SK-N-SH treated with all-trans-retinoic acid at 6 μM for 48 hours (cell line): Measurements from ENCODE around the gene RAB3IP.

Source experiments
- ATAC-seq: fragments of 200-7000 bp; cut with Tn5 transposase; 3 replicates; pipeline ENCODE4 v1.9.1; 2020; ENCODE audit warnings: mild to moderate bottlenecking, moderate library complexity
- ARNTL ChIP-seq: fragments of 450-650 bp; formaldehyde crosslinking; IDR thresholded peaks from 2 replicates; pipeline ENCODE4 v1.5.0; 2020; ENCODE audit warnings: low read depth, mild to moderate bottlenecking, moderate library complexity, borderline replicate concordance
- CSDC2 ChIP-seq: fragments of 250-450 bp; sonication (Bioruptor Pico); IDR thresholded peaks from 2 replicates; pipeline ENCODE4 v1.5.0; 2020; ENCODE audit warnings: mild to moderate bottlenecking, moderate library complexity
- ESRRG ChIP-seq: fragments of 250-450 bp; sonication (Bioruptor Pico); IDR thresholded peaks from 2 replicates; pipeline ENCODE4 v1.6.1; 2021; ENCODE audit warnings: mild to moderate bottlenecking
- GLIS3 ChIP-seq: fragments of 250-450 bp; sonication (Bioruptor Pico); IDR thresholded peaks from 2 replicates; pipeline ENCODE4 v1.5.0; 2020; ENCODE audit warnings: mild to moderate bottlenecking, moderate library complexity
- ISL1 ChIP-seq: fragments of 250-450 bp; sonication (Bioruptor Pico); IDR thresholded peaks from 2 replicates; pipeline ENCODE4 v2.1.2; 2022; ENCODE audit warnings: mild to moderate bottlenecking, moderate library complexity
- OSR1 ChIP-seq: fragments of 250-450 bp; sonication (Bioruptor Pico); IDR thresholded peaks from 2 replicates; pipeline ENCODE4 v1.8.0; 2022; ENCODE audit warnings: moderate library complexity, mild to moderate bottlenecking, inconsistent platforms
- PATZ1 ChIP-seq: fragments of 250-450 bp; sonication (Bioruptor Pico); IDR thresholded peaks from 2 replicates; pipeline ENCODE4 v1.8.0; 2020; ENCODE audit warnings: mild to moderate bottlenecking, moderate library complexity, borderline replicate concordance
- RARB ChIP-seq: fragments of 250-450 bp; sonication (Bioruptor Pico); IDR thresholded peaks from 2 replicates; pipeline ENCODE4 v1.8.0; 2021; ENCODE audit warnings: mild to moderate bottlenecking, moderate library complexity
- SNAI2 ChIP-seq: fragments of 250-450 bp; sonication (Bioruptor Pico); IDR thresholded peaks from 2 replicates; pipeline ENCODE4 v1.5.0; 2020; ENCODE audit warnings: mild to moderate bottlenecking, moderate library complexity
- TCF4 ChIP-seq: fragments of 250-450 bp; sonication (Bioruptor Pico); IDR thresholded peaks from 2 replicates; pipeline ENCODE4 v1.8.0; 2021; ENCODE audit warnings: mild to moderate bottlenecking, moderate library complexity, borderline replicate concordance
- TOX ChIP-seq: fragments of 250-450 bp; sonication (Bioruptor Pico); IDR thresholded peaks from 2 replicates; pipeline ENCODE4 v1.8.0; 2021; ENCODE audit warnings: mild to moderate bottlenecking, moderate library complexity, borderline replicate concordance
- TSHZ2 ChIP-seq: fragments of 250-450 bp; sonication (Bioruptor Pico); IDR thresholded peaks from 2 replicates; pipeline ENCODE4 v1.5.0; 2020; ENCODE audit warnings: mild to moderate bottlenecking, moderate library complexity
- ZC3H10 ChIP-seq: fragments of 250-450 bp; sonication (Bioruptor Pico); IDR thresholded peaks from 2 replicates; pipeline ENCODE4 v1.5.1; 2021; ENCODE audit warnings: mild to moderate bottlenecking, moderate library complexity
- ZFP3 ChIP-seq: fragments of 250-450 bp; sonication (Bioruptor Pico); IDR thresholded peaks from 2 replicates; pipeline ENCODE4 v1.5.0; 2020; ENCODE audit warnings: mild to moderate bottlenecking, moderate library complexity
- ZFP30 ChIP-seq: fragments of 450-650 bp; formaldehyde crosslinking; IDR thresholded peaks from 2 replicates; pipeline ENCODE4 v1.5.0; 2022; ENCODE audit warnings: mild to moderate bottlenecking, moderate library complexity
- ZNF565 ChIP-seq: fragments of 450-650 bp; formaldehyde crosslinking; conservative IDR thresholded peaks from 2 replicates; pipeline ENCODE4 v1.5.0; 2020; ENCODE audit warnings: low read depth, mild to moderate bottlenecking, moderate library complexity
- ZNF70 ChIP-seq: fragments of 450-650 bp; formaldehyde crosslinking; IDR thresholded peaks from 2 replicates; pipeline ENCODE4 v1.5.0; 2020; ENCODE audit warnings: mild to moderate bottlenecking, moderate library complexity
- ZNF8 ChIP-seq: fragments of 450-650 bp; formaldehyde crosslinking; IDR thresholded peaks from 2 replicates; pipeline ENCODE4 v1.5.0; 2020; ENCODE audit warnings: mild to moderate bottlenecking, moderate library complexity
- TF ChIP-seq, protein P1 (sequence below): fragments of 250-450 bp; sonication (Bioruptor Pico); IDR thresholded peaks from 2 replicates; pipeline ENCODE4 v1.5.1; 2020; ENCODE audit warnings: low read depth, mild to moderate bottlenecking, moderate library complexity
- TF ChIP-seq, protein P2 (sequence below): fragments of 250-450 bp; sonication (Bioruptor Pico); IDR thresholded peaks from 2 replicates; pipeline ENCODE4 v1.8.0; 2021; ENCODE audit warnings: low read depth, mild to moderate bottlenecking, moderate library complexity, borderline replicate concordance
- TF ChIP-seq, protein P3 (sequence below): fragments of 250-450 bp; sonication (Bioruptor Pico); IDR thresholded peaks from 2 replicates; pipeline ENCODE4 v1.5.1; 2021; ENCODE audit warnings: mild to moderate bottlenecking, moderate library complexity

Gene RAB3IP

DNA sequence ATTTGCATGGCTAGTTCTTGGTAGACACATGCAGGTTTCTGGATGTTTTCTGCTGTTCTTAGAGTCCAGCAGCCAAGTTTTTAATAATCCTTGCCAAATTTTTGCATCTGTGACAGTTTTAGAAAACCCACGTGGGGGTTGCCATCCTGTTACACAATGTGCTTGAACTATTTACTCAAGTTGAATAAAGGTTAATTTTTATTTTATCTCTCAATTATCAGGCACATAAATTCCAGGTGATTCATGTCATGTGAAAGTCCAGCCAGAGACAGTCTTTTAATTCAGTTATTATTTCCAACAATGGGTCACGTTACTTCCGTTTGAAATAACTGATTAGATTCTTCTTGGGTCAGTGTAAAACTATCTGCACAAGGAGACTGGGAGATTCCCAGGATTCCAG, 102.1 kb downstream of the RAB3IP start:
- peak; percentile 93 for TF ChIP-seq ISL1 (CRISPR knock-in tag)
- no peak; the same call in 1 of the 2 replicates for TF ChIP-seq ZFP3 (CRISPR knock-in tag)
- TF ChIP-seq, protein P1, sequence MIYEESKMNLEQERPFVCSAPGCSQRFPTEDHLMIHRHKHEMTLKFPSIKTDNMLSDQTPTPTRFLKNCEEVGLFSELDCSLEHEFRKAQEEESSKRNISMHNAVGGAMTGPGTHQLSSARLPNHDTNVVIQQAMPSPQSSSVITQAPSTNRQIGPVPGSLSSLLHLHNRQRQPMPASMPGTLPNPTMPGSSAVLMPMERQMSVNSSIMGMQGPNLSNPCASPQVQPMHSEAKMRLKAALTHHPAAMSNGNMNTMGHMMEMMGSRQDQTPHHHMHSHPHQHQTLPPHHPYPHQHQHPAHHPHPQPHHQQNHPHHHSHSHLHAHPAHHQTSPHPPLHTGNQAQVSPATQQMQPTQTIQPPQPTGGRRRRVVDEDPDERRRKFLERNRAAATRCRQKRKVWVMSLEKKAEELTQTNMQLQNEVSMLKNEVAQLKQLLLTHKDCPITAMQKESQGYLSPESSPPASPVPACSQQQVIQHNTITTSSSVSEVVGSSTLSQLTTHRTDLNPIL (CRISPR knock-in tag), result peak; percentile 91

DNA sequence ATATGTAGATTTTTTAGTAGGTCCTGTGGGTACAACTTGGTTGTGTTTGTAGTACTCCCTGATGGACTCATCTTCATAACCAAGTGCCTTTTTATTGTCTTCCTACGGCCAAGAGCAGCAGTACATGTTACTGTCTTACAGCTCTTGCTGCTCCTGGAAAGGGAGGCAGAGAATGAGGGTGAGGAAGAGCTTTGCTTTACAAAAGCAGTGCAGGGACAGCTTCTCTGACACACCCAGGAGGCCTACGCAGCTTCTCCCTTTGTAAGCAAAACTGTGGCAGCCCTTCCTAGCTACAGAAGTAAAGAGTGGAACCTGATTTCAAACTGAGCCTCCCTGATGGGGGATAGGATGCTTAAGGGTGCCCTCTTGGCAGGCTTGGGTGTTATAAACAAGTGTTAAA, 104.9 kb downstream of the RAB3IP start:
- TF ChIP-seq GLIS3 (CRISPR knock-in tag), result no peak
- TF ChIP-seq OSR1 (CRISPR knock-in tag), result no peak
- ATAC-seq, result no peak

More for the DNA sequence above, 102.1 kb downstream of the RAB3IP start:
- peak; percentile 49 for ATAC-seq

- no peak for ATAC-seq
- TF ChIP-seq ZFP30 (CRISPR knock-in tag) (no peak), ZNF70 (CRISPR knock-in tag) (no peak), RARB (CRISPR knock-in tag) (no peak), TCF4 (CRISPR knock-in tag) (no peak), GLIS3 (CRISPR knock-in tag) (no peak), TOX (CRISPR knock-in tag) (no peak), TSHZ2 (CRISPR knock-in tag) (no peak), SNAI2 (CRISPR knock-in tag) (no peak), ZC3H10 (CRISPR knock-in tag) (no peak), ISL1 (CRISPR knock-in tag) (no peak), ESRRG (no peak), OSR1 (CRISPR knock-in tag) (no peak), ZNF565 (CRISPR knock-in tag) (no peak), PATZ1 (CRISPR knock-in tag) (no peak), ZNF8 (no peak)
- TF ChIP-seq, protein P1 (CRISPR knock-in tag), result no peak
- TF ChIP-seq, protein P2, sequence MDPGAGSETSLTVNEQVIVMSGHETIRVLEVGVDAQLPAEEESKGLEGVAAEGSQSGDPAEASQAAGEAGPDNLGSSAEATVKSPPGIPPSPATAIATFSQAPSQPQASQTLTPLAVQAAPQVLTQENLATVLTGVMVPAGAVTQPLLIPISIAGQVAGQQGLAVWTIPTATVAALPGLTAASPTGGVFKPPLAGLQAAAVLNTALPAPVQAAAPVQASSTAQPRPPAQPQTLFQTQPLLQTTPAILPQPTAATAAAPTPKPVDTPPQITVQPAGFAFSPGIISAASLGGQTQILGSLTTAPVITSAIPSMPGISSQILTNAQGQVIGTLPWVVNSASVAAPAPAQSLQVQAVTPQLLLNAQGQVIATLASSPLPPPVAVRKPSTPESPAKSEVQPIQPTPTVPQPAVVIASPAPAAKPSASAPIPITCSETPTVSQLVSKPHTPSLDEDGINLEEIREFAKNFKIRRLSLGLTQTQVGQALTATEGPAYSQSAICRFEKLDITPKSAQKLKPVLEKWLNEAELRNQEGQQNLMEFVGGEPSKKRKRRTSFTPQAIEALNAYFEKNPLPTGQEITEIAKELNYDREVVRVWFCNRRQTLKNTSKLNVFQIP (CRISPR knock-in tag), result no peak
Observed at GRCh38 chr12:69844416-69844815, 105.8 kb downstream of the RAB3IP start.

GRCh38 chr12:69844836-69845235, 106.2 kb downstream of the RAB3IP start:
- ATAC-seq, result no peak
- TF ChIP-seq ESRRG, result no peak
- TF ChIP-seq, protein P3, sequence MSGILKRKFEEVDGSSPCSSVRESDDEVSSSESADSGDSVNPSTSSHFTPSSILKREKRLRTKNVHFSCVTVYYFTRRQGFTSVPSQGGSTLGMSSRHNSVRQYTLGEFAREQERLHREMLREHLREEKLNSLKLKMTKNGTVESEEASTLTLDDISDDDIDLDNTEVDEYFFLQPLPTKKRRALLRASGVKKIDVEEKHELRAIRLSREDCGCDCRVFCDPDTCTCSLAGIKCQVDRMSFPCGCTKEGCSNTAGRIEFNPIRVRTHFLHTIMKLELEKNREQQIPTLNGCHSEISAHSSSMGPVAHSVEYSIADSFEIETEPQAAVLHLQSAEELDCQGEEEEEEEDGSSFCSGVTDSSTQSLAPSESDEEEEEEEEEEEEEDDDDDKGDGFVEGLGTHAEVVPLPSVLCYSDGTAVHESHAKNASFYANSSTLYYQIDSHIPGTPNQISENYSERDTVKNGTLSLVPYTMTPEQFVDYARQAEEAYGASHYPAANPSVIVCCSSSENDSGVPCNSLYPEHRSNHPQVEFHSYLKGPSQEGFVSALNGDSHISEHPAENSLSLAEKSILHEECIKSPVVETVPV (CRISPR knock-in tag), result no peak
- TF ChIP-seq ZNF8, result no peak
- TF ChIP-seq TSHZ2 (CRISPR knock-in tag), result no peak
- TF ChIP-seq, protein P1 (CRISPR knock-in tag), result no peak
- no peak for TF ChIP-seq ISL1 (CRISPR knock-in tag)
- no peak for TF ChIP-seq ARNTL (CRISPR knock-in tag)
- TF ChIP-seq CSDC2 (CRISPR knock-in tag), result no peak
- TF ChIP-seq ZFP30 (CRISPR knock-in tag), result no peak
- no peak for TF ChIP-seq SNAI2 (CRISPR knock-in tag)
- no peak for TF ChIP-seq TCF4 (CRISPR knock-in tag)
- no peak for TF ChIP-seq RARB (CRISPR knock-in tag)
- no peak for TF ChIP-seq OSR1 (CRISPR knock-in tag)
